RKO (cell line): ENCODE data around the gene CACNA1A.

Experiments
- DNase-seq: peaks from one replicate; pipeline ENCODE4 v3.0.0-alpha.2; 2016; ENCODE audit warnings: low spot score

The CACNA1A gene

GRCh38 chr19:13493516-13494310, 12.6 kb downstream of the CACNA1A start:
- no peak for DNase-seq

- DNase-seq: no peak
Measured at GRCh38 chr19:13492128-13492527, 14.2 kb downstream of the CACNA1A start.

GRCh38 chr19:13487985-13488384, 18.3 kb downstream of the CACNA1A start:
- DNase-seq: no peak

- DNase-seq: no peak
Measured at GRCh38 chr19:13484166-13484565, 22.1 kb downstream of the CACNA1A start.

- no peak for DNase-seq
Measured at GRCh38 chr19:13483215-13483614, 23.1 kb downstream of the CACNA1A start.

GRCh38 chr19:13478576-13478975, 27.7 kb downstream of the CACNA1A start:
- no peak for DNase-seq

GRCh38 chr19:13476071-13476470, 30.2 kb downstream of the CACNA1A start:
- no peak for DNase-seq

- DNase-seq: no peak
Measured at GRCh38 chr19:13475044-13475443, 31.2 kb downstream of the CACNA1A start.

GRCh38 chr19:13466697-13467096, 39.6 kb downstream of the CACNA1A start:
- DNase-seq: no peak

- peak; percentile 32 for DNase-seq
Measured at GRCh38 chr19:13463296-13463695, 43.0 kb downstream of the CACNA1A start.

GRCh38 chr19:13461536-13461935, 44.7 kb downstream of the CACNA1A start:
- DNase-seq: no peak

GRCh38 chr19:13460045-13460444, 46.2 kb downstream of the CACNA1A start:
- DNase-seq: no peak

- DNase-seq: no peak
Measured at GRCh38 chr19:13459351-13459750, 46.9 kb downstream of the CACNA1A start.

GRCh38 chr19:13451434-13451995, 54.8 kb downstream of the CACNA1A start:
- no peak for DNase-seq

- DNase-seq: no peak
Measured at GRCh38 chr19:13447978-13448377, 58.3 kb downstream of the CACNA1A start.

GRCh38 chr19:13441810-13442512, 64.3 kb downstream of the CACNA1A start:
- peak; percentile 64 for DNase-seq

- no peak for DNase-seq
Measured at GRCh38 chr19:13437919-13438618, 68.2 kb downstream of the CACNA1A start.

GRCh38 chr19:13436352-13436751, 69.9 kb downstream of the CACNA1A start:
- no peak for DNase-seq

- DNase-seq: peak; percentile 43
Measured at GRCh38 chr19:13430790-13431582, 75.3 kb downstream of the CACNA1A start.

GRCh38 chr19:13429563-13429962, 76.7 kb downstream of the CACNA1A start:
- no peak for DNase-seq

GRCh38 chr19:13428352-13428751, 77.9 kb downstream of the CACNA1A start:
- DNase-seq: peak; percentile 32
